GM13977 (cell line): ENCODE measurements around the gene HOXD11.

Experiments
- DNase-seq: peaks from one replicate; pipeline ENCODE4 v3.0.0; 2012; ENCODE audit warnings: low spot score
- CTCF ChIP-seq: IDR thresholded peaks from 2 replicates; pipeline ENCODE4 v1.5.1; 2012; ENCODE audit warnings: mild to moderate bottlenecking, control low read depth; ENCODE audit not compliant: insufficient read depth; ENCODE audit errors: extremely low read depth, missing control alignments
- in situ Hi-C: fragments of 300-500 bp; cut with MboI; formaldehyde crosslinking; loops from one replicate; pipeline ENCODE4 v1.12.0; 2022; ENCODE audit warnings: low sequenced_read_pairs, low pct_unique_long_range_greater_than_20kb, mixed read lengths, inconsistent platforms; ENCODE audit not compliant: unreplicated experiment

The HOXD11 gene

DNA sequence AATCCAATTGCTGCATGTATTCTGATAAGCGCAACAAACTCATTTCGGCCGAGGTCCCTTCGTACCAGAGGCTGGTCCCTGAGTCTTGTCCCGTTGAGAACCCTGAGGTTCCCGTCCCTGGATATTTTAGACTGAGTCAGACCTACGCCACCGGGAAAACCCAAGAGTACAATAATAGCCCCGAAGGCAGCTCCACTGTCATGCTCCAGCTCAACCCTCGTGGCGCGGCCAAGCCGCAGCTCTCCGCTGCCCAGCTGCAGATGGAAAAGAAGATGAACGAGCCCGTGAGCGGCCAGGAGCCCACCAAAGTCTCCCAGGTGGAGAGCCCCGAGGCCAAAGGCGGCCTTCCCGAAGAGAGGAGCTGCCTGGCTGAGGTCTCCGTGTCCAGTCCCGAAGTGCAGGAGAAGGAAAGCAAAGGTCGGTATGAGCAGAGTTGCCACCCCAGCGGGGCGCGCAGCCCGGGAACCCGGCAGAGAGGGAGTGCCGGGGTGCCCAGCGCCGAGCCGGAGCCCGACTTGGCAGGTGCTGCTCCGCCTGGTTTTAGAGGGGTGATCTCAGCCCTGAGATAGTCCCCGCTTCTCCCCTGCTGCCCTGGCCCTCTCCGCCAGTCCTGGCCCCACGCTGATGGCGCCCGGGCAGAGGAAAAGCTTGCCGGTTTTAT lies 10.2 kb downstream of the HOXD11 start:
- no peak for TF ChIP-seq CTCF
- DNase-seq: no peak
- in situ Hi-C loops: loop anchor here (25.0 kb wide), 1 partner anchor 755 kb away; no protein-coding TSS in a partner anchor

GRCh38 chr2:176117823-176118371 lies 10.8 kb downstream of the HOXD11 start:
- DNase-seq: no peak
- TF ChIP-seq CTCF: no peak
- in situ Hi-C loops: loop anchor here (25.0 kb wide), 1 partner anchor 756 kb away; no protein-coding TSS in a partner anchor

DNA sequence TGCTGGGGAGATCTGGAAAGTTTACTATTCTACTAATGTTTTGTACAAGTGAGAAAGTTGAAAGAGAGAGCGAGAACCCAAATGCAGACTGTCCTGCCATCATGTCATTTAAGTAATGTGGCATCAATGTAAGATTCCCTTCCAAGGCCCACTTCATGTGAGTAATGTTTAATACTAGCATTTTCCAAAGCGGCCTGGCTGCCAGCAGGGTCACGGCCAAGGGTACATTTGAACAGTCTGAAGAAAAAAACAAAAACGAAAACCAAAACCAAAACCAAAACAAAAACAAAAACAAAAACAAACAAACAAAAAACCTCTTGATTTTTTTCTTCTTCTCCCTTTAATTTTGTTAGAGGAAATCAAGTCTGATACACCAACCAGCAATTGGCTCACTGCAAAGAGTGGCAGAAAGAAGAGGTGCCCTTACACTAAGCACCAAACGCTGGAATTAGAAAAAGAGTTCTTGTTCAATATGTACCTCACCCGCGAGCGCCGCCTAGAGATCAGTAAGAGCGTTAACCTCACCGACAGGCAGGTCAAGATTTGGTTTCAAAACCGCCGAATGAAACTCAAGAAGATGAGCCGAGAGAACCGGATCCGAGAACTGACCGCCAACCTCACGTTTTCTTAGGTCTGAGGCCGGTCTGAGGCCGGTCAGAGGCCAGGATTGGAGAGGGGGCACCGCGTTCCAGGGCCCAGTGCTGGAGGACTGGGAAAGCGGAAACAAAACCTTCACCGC lies 11.7 kb downstream of the HOXD11 start:
- in situ Hi-C loops: loop anchor here (25.0 kb wide), 1 partner anchor 756 kb away; no protein-coding TSS in a partner anchor
- no peak for DNase-seq
- TF ChIP-seq CTCF: peak; percentile 55

GRCh38 chr2:176120364-176121189 lies 13.5 kb downstream of the HOXD11 start:
- in situ Hi-C loops: loop anchor here (10.0 to 25.0 kb wide), 2 partner anchors 758 to 1034 kb away; no protein-coding TSS in a partner anchor
- TF ChIP-seq CTCF: no peak
- no peak for DNase-seq

GRCh38 chr2:176121190-176122051 lies 14.3 kb downstream of the HOXD11 start:
- in situ Hi-C loops: loop anchor here (10.0 to 25.0 kb wide), 2 partner anchors 759 to 1033 kb away; no protein-coding TSS in a partner anchor
- DNase-seq: no peak

More at GRCh38 chr2:176121190-176122051, 14.3 kb downstream of the HOXD11 start:
- TF ChIP-seq CTCF: no peak
